GM21529 (cell line): ENCODE measurements around the gene COX4I2.

Experiments used
- ATAC-seq: cut with Tn5 transposase; IDR thresholded peaks from one replicate; pipeline ENCODE4 v1.9.1; 2021; ENCODE audit not compliant: unreplicated experiment

Gene COX4I2

GRCh38 chr20:31675828-31676608 lies 38.3 kb downstream of the COX4I2 start:
- ATAC-seq: peak; percentile 63

- ATAC-seq: no peak
These were observed 38.9 kb downstream of the COX4I2 start for GRCh38 chr20:31676609-31676989.

- no peak for ATAC-seq
These were observed 40.0 kb downstream of the COX4I2 start for GRCh38 chr20:31677553-31678260.

DNA sequence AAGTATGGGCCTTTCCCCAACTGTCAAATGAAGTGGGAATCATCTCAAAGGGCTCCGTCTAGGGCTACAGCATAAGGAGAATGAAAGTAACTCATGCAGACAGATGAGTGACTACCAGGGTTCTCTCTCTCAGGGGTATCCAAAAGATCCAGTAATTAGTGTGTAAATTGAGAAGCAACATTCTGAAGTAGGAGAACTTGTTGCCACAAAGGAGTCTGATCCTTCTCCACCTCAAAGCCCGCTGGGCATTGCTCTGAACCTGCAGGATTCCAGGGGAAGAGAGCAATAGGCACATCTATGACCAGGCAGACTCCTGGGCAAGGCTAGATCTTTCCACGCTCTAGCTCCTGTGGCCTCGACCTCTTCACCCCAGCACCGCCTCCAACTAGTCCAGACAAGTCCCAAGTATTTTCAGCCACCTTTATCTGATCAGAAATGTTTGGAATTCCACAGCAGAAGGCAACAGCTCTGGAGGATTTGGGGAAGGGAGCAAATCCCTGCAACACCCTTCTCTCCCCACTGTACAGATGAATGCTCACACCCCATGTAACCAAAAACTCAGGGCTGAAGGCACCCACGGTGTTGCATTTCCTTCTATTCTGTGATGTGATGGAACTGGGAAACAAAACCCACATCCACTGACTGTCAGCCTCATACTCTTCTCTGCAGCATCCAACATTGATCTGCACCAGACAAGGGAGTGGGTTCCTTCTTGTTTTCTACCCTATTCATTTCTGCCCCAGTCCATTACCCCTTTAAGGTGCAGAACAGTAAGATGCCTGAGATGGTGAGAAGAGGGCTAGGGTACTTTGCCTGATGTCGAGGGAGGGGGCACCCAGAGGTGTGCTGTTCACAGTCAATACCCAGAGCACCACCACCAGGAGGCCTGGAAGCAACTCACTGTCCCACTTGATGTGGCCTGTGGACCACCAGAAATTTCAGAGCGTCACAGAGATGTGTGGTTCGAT lies 41.0 kb downstream of the COX4I2 start:
- no peak for ATAC-seq

DNA sequence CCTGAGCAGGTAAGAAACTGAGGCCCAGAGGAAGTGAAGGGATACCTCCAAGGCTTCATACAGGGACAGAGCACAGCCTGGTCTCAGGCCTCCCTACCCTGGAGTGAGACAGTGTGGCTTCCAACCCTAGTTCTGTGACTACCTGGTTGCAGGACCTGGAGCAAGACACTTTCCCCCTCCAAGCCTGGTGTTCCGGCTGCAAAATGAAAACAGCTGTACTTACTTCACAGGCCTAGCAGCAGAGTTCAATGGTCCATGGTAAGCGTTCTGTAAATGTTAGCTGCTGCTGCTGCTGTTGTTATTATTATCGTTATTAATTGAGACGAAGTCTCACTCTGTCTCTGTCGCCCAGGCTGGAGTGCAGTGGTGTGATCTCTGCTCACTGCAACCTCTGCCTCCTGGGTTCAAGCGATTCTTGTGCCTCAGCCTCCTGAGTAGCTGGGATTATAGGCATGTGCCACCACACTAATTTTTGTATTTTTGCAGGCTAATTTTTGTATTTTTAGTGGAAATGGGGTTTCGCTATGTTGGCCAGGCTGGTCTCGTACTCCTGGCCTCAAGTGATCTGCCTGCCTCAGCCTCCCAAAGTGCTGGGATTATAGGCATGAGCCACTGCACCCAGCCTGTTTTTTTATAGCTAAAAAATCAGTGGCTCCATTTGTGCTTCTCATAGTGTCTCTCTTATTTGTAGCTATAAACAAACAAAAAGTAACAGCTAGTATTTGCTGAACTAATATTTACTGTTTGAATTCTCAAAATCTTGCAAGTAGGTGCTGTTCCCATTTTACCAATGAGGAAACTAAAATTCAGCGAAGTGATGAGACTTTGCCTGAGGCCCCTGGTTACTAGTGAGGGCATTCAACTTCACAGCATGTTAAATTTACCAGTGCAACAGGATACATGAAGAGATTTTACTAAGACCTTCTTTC lies 41.9 kb downstream of the COX4I2 start:
- ATAC-seq: no peak

DNA sequence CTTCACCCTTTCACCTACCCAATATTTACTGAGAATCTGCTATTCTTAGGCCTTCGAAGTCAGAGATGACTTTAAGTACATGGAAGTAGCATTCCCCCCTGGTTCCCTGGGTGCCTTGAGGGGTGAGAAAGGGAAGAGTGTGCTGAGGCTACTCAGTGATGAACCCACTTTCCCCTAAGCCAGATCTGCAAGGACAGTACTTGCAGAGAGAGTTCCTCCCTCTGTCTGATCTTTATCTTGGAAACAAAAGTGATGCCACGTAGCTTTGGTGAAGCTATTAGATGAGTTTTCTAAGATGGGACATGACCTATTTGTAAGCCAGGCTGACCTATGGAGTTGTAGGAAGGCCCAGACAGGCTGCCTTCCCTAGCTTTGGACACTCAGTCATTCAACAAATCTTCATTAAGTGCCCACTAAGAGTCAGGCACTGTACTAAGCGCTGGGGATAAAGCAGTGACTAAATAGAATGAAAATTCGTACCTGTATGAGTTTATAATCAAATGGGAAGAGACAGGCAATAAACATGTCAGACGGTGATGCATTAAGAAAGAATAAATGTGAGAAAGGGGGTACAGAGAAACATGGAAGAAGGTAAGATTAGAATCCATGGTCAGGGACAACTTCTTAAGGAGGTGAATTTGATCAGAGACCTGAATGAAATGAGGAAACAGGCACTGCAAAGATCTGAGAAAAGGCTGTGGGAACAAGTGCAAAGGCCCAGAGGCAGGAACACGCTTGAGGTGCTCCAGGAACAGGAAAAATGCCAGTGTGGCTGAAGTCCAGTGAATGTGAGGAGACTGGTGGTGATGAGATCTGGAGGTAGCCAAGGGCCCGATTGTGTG lies 42.8 kb downstream of the COX4I2 start:
- no peak for ATAC-seq

- ATAC-seq: no peak
These were observed 43.5 kb downstream of the COX4I2 start for GRCh38 chr20:31681128-31681727.

- no peak for ATAC-seq
These were observed 44.1 kb downstream of the COX4I2 start for GRCh38 chr20:31681769-31682168.

DNA sequence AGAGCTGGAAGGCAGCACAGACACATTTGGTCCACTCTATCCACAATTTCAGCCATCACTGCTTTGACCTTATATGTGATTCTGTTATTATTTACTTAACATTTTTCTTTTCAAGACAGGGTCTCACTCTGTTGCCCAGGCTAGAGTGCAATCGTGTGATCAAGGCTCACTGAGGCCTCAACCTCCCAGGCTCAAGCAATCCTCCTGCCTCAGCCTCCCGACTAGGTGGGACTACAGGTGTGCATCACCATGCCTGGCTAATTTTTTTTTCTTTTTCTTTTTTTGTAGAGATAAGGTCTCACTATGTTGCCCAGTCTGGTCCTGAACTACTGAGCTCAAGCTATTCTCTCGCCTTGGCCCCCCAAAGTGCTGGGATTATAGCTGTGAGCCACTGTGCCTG lies 44.6 kb downstream of the COX4I2 start:
- no peak for ATAC-seq

GRCh38 chr20:31682927-31683326 lies 45.2 kb downstream of the COX4I2 start:
- ATAC-seq: no peak

DNA sequence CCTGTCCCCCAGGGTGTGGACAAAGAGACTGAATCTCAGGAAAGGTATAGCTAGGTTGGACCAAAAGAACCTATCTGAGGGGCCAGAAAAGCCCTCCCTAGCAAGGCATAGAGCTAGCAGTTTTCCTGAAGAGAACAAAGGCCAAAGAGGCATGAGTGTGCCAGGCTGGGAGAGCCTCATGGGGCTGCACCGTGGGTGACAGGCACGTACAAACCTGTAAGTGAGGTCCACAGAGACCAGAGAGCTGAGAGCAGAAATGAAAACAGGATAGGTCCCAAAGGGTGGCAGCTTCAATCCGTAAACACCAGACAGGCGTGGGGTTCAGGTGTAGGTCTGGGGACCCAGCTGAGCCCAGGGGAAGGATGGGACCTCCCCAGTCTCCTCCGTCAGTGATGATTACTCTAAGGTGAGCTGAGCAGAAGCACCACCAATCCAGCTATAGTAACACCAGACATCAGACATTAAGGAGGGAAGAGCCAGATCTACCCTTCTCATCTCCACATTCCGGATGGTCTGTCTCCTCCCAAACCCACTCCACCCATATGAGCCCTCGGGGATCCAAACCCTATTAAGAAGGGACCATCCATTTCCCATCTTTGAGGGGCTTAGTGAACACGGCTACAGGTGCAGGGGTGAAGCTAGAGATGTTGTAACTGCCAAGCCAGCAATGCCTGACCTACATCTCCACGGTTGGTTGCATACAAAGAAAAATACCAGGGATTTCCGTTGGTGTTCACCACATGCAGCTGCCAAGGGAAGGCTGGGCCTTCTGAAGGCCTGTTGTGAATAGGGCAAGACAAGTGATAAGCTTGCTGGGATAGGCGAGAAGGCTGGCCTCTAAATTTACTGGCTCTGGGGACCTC lies 46.7 kb downstream of the COX4I2 start:
- peak; percentile 44 for ATAC-seq

DNA sequence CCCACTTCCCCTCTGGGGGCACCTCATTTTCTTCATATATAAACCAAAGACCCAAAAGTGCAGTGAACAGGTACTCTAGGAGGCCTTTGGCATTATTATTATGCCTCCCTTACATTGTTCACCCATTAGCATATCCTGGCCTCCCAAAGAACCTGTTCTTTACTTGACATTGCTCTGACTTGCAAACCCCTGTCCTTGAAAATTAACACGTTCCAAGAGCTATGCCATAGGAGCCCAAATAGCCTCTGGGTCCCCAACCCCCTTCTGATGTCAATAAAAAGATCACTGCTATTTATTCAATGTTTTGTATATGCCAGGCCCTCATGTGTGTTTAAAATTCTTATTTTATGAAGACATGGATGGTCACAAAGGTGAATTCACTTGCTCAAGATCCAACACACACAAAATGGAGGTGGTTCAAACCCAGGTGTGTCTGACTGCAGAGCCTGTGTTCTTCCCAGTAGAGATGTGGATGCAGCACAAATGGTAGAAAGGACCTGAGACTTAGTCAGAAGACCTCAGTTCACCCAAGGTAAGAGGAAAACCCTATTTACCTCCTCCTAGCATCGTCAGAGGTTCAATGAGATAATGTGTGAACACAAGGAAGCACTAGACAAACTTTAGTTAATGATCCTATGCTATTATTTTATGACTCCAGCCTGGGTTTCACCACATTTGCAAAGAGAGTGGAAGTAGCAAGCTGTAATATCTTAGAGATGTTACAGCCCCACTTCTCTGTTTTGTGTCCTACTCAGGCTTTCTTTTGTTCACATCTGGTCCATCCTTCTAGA lies 48.3 kb downstream of the COX4I2 start:
- ATAC-seq: no peak

GRCh38 chr20:31687777-31688176 lies 50.1 kb downstream of the COX4I2 start:
- no peak for ATAC-seq

DNA sequence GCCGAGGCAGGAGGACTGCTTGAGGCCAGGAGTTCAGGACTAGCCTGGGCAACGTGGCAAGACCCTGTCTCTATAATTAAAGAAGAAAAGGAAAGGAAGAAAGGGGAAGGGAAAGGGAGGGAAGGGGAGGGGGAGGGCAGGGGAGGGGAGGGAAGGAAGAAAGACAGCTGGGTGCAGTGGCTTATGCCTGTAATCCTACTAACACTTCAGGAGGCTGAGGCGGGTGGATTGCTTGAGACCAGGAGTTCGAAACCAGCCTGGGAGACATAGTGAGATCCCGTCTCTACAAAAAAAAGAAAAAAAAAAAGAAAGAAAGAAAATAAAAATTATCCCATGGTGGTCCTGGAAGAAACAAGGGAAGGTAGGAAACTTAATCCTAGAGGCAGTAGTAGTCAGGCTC lies 51.4 kb downstream of the COX4I2 start:
- ATAC-seq: no peak

DNA sequence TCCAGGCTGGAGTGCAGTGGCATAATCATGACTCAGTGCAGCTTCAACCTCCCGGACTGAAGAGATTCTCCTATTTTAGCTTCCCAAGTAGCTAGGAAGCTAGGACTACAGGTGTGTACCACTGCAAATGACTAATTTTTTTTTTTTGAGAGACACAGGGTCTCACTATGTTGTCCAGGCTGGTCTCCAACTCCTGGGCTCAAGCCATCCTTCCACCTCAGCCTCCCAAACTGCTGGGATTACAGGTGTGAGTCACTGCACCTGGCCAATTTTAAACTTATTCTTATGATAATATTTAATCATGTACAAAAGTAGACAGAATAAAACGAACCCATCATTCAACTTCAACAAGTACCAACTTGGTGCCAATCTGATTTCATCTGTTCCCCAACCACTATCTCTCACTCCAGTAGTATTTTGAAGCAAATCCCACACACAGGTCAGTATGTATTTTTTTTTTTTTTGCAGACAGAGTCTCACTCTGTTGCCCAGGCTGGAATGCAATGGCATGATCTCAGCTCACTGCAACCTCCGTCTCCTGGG lies 52.5 kb downstream of the COX4I2 start:
- no peak for ATAC-seq

- ATAC-seq: no peak
These were observed 54.0 kb downstream of the COX4I2 start for GRCh38 chr20:31691646-31692275.

DNA sequence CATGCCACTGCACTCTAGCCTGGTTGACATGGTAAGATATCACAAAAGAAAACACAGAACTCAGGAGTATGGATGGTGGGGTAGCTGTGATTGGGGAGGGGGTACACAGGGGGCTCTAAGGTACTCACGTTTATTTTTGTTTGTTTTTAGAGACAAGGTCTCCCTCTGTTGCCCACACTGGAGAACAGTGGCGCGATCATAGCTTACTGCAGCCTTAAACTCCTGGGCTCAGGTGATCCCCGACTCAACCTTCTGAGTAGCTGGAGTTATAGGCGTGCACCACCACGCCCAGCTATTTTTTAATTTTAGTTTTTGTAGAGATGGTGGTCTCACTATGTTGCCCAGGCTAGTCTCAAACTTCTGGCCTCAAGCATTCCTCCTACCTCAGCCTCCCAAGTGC lies 55.7 kb downstream of the COX4I2 start:
- no peak for ATAC-seq
